GM18873 (cell line): ENCODE results near the gene ZNF302.
"Not testable (repeated sequence)": the region's sequence is repeated elsewhere in the genome, so short reads cannot be mapped to it uniquely, and the experiment has no call there.

Source experiments
- ATAC-seq: cut with Tn5 transposase; IDR thresholded peaks from one replicate; pipeline ENCODE4 v1.9.1; 2021; ENCODE audit warnings: mild to moderate bottlenecking, moderate library complexity, moderate number of reproducible peaks; ENCODE audit not compliant: unreplicated experiment, low FRiP score

ZNF302 gene

GRCh38 chr19:34677386-34678084 is at the start of gene ZNF302:
TSS of gene ZNF302 (plus strand) at chr19:34677678. CDS start at chr19:34678805, 1,127 bp downstream.
- peak; percentile 84 for ATAC-seq

GRCh38 chr19:34633802-34634201 is 43.7 kb upstream of the ZNF302 start:
- no peak for ATAC-seq

- no peak for ATAC-seq
Observed at GRCh38 chr19:34639491-34640085, 37.9 kb upstream of the ZNF302 start.

- ATAC-seq: no peak
Observed at GRCh38 chr19:34642241-34642640, 35.2 kb upstream of the ZNF302 start.

- ATAC-seq: no peak
Observed at GRCh38 chr19:34644991-34645461, 32.5 kb upstream of the ZNF302 start.

GRCh38 chr19:34645551-34645950 is 31.9 kb upstream of the ZNF302 start:
- ATAC-seq: no peak

GRCh38 chr19:34649886-34650543 is 27.5 kb upstream of the ZNF302 start:
- ATAC-seq: no peak

- no peak for ATAC-seq
Observed at GRCh38 chr19:34651747-34652146, 25.7 kb upstream of the ZNF302 start.

GRCh38 chr19:34654796-34655195 is 22.7 kb upstream of the ZNF302 start:
- no peak for ATAC-seq

GRCh38 chr19:34655651-34656050 is 21.8 kb upstream of the ZNF302 start:
- no peak for ATAC-seq

GRCh38 chr19:34661357-34661756 is 16.1 kb upstream of the ZNF302 start:
- no peak for ATAC-seq

- no peak for ATAC-seq
Observed at GRCh38 chr19:34662919-34663318, 14.6 kb upstream of the ZNF302 start.

GRCh38 chr19:34664168-34664567 is 13.3 kb upstream of the ZNF302 start:
- ATAC-seq: no peak

GRCh38 chr19:34664870-34665269 is 12.6 kb upstream of the ZNF302 start:
- no peak for ATAC-seq

GRCh38 chr19:34665275-34665674 is 12.2 kb upstream of the ZNF302 start:
- ATAC-seq: not testable (repeated sequence)

- ATAC-seq: no peak
Observed at GRCh38 chr19:34666200-34666957, 11.1 kb upstream of the ZNF302 start.

GRCh38 chr19:34666958-34667265 is 10.6 kb upstream of the ZNF302 start:
- ATAC-seq: no peak

- no peak for ATAC-seq
Observed at GRCh38 chr19:34667349-34668076, 10.0 kb upstream of the ZNF302 start.

GRCh38 chr19:34668077-34668689 is 9.3 kb upstream of the ZNF302 start:
- ATAC-seq: not testable (repeated sequence)

- ATAC-seq: not testable (repeated sequence)
Observed at GRCh38 chr19:34668690-34669089, 8.8 kb upstream of the ZNF302 start.
